ENCODE results near the gene MAN1C1.
"Not testable (repeated sequence)": the region's sequence is repeated elsewhere in the genome, so short reads cannot be mapped to it uniquely, and the experiment has no call there.

MAN1C1 gene

DNA sequence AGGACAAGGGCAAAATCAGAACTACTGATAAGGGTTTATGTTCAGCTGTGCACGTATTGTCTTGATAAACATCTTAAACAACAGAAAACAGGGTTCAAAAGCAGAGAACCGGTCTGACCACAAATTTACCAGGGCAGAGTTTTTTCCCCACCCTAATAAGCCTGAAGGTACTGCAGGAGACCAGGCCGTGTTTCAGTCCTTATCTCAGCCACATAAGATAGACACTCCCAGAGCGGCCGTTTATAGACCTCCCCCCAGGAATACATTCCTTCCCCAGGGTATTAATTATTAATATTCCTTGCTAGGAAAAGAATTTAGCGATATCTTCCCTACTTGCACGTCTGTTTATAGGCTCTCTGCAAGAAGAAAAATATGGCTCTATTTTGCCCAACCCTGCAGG, 19.6 kb downstream of the MAN1C1 start:
- DNase-seq (ENCODE audit: low spot score) = not testable (repeated sequence)

DNA sequence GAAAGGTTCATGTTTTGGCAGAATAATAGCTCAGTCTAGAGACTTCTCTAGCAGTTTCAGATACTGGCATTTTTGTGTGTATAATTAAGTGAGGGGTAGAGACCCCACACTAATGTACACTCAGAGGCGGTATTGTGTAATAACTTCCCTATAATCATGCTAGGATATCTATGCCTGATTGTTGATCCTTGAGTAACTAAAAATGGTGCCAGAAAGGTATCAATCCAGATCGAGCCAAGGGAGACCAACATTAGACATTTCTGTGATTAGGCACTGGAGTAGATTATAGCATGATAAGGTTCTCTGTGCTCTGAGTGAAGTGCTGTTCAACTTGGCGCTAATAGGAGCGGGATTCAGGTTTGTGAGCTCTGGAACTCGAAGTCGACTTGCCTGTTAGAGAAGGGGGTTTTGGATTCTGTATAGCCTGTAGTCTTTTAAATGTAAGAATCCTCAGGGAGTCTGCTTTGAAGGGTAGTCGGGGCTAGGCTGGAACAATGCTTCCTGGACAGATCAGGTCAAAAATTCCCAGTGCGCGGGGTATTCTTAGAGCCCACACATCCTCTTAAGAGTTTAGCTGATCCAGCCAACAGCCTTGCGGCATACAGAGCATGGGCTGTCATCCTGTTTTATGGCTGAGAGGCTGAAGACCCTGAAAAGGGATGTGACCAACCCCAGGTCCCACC, 24.2 kb downstream of the MAN1C1 start:
- no peak for DNase-seq (ENCODE audit: low spot score)

DNA sequence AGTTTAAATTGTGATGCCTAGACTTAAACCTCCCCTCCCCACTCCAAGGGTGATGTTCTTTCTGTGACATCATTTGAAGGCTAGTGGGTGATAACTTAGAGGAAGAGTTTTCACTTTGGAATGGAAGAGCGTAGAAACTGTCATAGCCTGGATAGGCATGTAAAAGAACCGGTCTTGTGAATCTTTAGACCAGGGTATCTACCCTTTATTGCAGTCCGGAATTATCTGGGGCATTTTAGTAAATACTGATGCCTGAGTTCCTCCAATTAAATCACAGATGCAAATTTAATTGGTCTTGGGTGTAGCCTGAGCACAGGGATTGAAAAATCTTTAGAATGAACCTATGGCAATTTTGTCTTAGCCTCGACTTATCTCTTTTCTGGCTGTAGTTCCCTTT, 24.7 kb downstream of the MAN1C1 start:
- no peak for DNase-seq (ENCODE audit: low spot score)

DNA sequence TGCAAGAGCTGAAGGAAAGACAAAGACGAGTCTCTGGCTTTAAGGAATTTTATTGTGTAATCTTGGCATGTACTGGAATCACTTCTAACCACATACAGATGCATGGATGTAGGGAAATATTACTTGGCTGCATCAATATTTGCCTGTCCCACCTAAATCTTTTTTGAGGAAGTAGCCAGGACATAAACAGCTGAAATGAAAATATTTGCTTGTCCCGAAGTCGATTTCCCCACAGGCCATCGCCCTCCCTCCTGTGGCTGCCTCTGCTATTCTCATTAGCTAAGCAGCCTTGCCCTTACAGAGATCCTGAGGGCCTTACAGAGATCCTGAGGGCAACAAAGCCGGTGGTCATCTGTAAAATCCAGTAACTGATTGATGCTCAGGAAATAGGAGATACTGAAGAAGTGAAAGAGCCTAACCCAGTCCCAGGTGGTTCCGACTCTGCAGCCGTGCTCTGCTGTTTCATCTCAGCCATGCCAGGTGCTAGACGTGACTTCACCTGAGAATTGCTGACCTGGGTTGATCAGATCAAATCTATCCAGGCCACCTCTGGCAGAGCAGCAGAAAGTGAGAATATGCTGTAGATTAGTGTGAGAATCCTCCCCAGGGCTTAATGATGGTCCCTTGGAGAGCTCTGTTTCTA, 25.5 kb downstream of the MAN1C1 start:
- no peak for DNase-seq (ENCODE audit: low spot score)

- DNase-seq (ENCODE audit: low spot score) = no peak
These were observed 26.1 kb downstream of the MAN1C1 start for GRCh38 chr1:25642574-25643108.

- no peak for DNase-seq (ENCODE audit: low spot score)
These were observed 27.3 kb downstream of the MAN1C1 start for GRCh38 chr1:25643929-25644328.

- DNase-seq (ENCODE audit: low spot score) = no peak
These were observed 28.4 kb downstream of the MAN1C1 start for GRCh38 chr1:25644962-25645361.

- no peak for DNase-seq (ENCODE audit: low spot score)
These were observed 29.2 kb downstream of the MAN1C1 start for GRCh38 chr1:25645637-25646400.

- no peak for DNase-seq (ENCODE audit: low spot score)
These were observed 30.5 kb downstream of the MAN1C1 start for GRCh38 chr1:25647106-25647505.

GRCh38 chr1:25647863-25648262, 31.3 kb downstream of the MAN1C1 start:
- DNase-seq (ENCODE audit: low spot score) = no peak

GRCh38 chr1:25648681-25649440, 32.3 kb downstream of the MAN1C1 start:
- DNase-seq (ENCODE audit: low spot score) = no peak

GRCh38 chr1:25649505-25650288, 33.1 kb downstream of the MAN1C1 start:
- DNase-seq (ENCODE audit: low spot score) = no peak

DNA sequence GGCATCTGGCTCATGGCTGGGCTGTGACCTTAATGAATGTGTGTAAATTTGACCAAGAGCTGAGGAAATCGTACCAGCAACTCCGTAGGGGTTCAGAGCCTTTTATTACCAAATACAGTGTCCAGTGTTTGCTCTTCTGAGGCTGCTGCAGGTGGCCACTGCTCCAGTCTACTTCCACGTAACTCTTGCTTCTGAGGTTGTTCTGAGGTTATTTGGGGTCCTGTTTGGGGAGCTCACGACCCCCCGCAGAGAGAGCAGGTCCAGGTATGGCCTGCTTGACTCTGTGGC, 33.6 kb downstream of the MAN1C1 start:
- no peak for DNase-seq (ENCODE audit: low spot score)

DNA sequence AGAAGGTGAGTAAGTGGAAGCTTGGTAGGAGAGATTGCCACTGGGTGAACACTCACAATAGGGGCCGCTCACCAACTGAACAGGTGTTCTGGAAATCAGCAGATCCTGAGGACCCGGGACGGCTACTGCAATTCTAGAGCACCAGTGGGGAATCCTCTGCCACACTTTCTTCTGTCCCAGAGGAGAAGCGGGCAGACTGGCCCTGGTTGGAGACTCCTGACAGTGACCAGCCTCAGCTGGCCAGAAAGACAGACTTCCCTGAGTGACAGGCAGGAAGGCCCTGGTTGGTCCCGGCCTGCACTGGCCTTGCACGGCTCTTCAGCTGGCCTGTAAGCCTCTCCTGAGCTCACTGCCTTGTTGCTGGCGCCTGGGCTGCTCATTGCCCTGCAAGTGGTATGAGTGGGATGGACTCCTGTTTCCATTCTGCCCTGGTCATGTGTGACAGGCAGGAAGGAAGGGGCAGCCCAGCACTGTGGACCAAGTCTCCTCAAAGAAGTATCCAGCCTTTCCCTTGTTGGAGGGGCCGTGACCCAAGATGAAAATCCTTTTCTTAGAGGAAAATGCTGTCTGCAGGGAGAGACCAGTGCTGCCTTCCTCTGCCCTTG, 34.5 kb downstream of the MAN1C1 start:
- no peak for DNase-seq (ENCODE audit: low spot score)

GRCh38 chr1:25651824-25652741, 35.5 kb downstream of the MAN1C1 start:
- DNase-seq (ENCODE audit: low spot score) = no peak

DNA sequence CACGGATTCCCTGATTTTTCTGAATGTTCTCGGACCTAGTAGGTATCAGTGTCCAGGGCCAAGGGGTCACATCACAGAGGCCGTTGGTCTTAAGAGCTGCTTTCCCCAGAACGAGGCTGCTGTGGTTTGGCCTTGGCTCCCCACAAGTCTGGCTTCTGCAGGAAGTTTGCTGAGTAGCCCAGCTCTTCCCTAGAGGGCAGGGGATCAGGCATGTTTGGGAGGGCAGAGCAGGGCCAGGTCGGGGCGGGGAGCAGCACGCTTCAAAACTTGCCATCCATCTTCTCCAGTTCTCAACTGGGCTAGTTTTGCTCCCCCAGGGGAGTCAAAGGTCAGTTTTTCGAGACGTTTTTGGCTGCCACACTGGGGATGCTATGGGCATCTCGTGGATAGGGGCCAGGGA, 37.0 kb downstream of the MAN1C1 start:
- DNase-seq (ENCODE audit: low spot score) = no peak

- no peak for DNase-seq (ENCODE audit: low spot score)
These were observed 37.6 kb downstream of the MAN1C1 start for GRCh38 chr1:25654109-25654660.

DNA sequence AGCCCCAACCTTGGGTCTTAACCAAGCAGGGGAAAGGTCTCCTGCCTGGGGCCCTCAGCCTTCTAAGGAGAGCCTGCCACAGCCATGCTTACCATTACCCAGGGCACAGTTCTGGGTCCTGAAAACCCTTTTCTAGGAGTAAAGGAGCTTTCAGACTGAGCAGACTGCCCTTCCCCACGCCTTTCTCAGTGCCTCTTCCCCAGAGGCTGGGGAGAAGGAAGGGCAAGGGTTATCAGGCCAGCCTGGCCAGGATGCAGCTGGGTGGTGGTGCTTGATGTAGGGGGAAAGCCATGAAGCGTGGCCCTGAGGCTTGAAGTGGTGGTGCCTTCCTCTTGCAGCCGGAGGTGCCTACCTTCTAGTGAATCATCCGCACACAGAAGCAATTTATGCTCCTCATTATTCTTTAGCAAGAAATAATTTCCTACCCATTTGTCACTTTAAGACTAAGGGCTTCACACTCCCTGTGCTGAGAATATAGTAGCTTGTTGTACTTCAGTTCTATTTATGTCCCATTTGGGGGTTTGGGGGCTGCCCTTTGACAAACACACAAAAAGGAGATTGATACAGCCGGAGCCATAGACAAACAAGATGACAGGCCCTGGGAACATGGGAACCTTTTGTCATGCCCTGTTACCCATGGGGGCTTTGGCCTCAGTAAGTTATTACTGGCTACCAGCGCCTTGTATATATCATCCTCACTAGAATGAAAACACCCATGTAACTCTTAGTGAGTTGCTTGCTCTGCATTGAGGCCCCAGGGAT, 40.7 kb downstream of the MAN1C1 start:
- DNase-seq (ENCODE audit: low spot score) = no peak

Data from HuH-7.5 (cell line).